SK-N-SH (cell line): ENCODE results near the gene FOXR1.
"Not testable (repeated sequence)": the region's sequence is repeated elsewhere in the genome, so short reads cannot be mapped to it uniquely, and the experiment has no call there.

Experiments
- CTCF ChIP-seq: fragments of 200-600 bp; sonication (generic); IDR thresholded peaks from 2 replicates; pipeline ENCODE4 v1.6.1; 2017; ENCODE audit warnings: antibody characterized with exemption, mild to moderate bottlenecking, moderate library complexity
- FOXM1 ChIP-seq: IDR thresholded peaks from 2 replicates; pipeline ENCODE4 v1.4.0; 2012; ENCODE audit warnings: low read depth, mild to moderate bottlenecking
- REST ChIP-seq: IDR thresholded peaks from 2 replicates; pipeline ENCODE4 v1.6.1; 2012; ENCODE audit warnings: mild to moderate bottlenecking, low read depth, low read length, moderate library complexity
- TAF1 ChIP-seq: IDR thresholded peaks from 2 replicates; pipeline ENCODE4 v1.6.1; 2012; ENCODE audit warnings: low read depth, mild to moderate bottlenecking, low read length, moderate library complexity, borderline replicate concordance
- USF2 ChIP-seq: fragments of 150-350 bp; IDR thresholded peaks from 2 replicates; pipeline ENCODE4 v1.6.1; 2017; ENCODE audit warnings: antibody characterized with exemption, low read length, low read depth, borderline replicate concordance
- TF ChIP-seq, protein P1 (sequence below): IDR thresholded peaks from 2 replicates; pipeline ENCODE4 v1.4.0; 2012; ENCODE audit warnings: low read depth

DNA sequence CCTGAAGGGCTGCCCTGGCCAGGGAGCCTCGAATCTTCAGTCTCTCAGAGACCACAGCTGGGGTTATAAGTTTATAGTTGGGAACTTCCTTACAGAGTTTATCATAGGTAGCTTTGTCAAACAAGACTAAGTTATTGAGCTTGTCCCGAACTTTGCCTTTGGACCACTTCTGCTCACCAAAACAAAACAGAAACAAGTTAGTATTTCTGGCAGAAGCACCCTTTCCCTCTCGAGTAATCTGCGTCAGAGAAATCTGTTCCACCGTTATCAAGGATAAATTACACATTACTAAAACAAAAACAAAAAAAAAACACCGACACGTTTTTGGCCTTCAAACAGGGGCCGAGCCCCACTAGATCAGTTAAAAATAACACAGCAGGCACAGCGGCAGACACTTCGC lies 45.8 kb downstream of the FOXR1 start:
- not testable (repeated sequence) for TF ChIP-seq CTCF, FOXM1, REST, TAF1, USF2
- TF ChIP-seq, protein P1, sequence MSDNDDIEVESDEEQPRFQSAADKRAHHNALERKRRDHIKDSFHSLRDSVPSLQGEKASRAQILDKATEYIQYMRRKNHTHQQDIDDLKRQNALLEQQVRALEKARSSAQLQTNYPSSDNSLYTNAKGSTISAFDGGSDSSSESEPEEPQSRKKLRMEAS, result not testable (repeated sequence)
